GM21390 (cell line): ENCODE measurements around the gene RPL37.
"Not testable (repeated sequence)": the region's sequence is repeated elsewhere in the genome, so short reads cannot be mapped to it uniquely, and the experiment has no call there.

Experiments used
- ATAC-seq: cut with Tn5 transposase; IDR thresholded peaks from one replicate; pipeline ENCODE4 v1.9.1; 2021; ENCODE audit not compliant: unreplicated experiment

Gene RPL37

GRCh38 chr5:40834849-40835787, at the start of gene RPL37:
RPL37 (minus strand) TSS chr5:40835222; CDS start chr5:40835185, 37 bp downstream.
- peak; percentile 97 for ATAC-seq

GRCh38 chr5:40883051-40883450, 48.0 kb upstream of the RPL37 start:
- ATAC-seq, result not testable (repeated sequence)

GRCh38 chr5:40882291-40882690, 47.3 kb upstream of the RPL37 start:
- ATAC-seq, result no peak

- ATAC-seq, result peak; percentile 76
Measured at GRCh38 chr5:40879163-40879942, 44.3 kb upstream of the RPL37 start.

- ATAC-seq, result no peak
Measured at GRCh38 chr5:40877371-40877988, 42.5 kb upstream of the RPL37 start.

GRCh38 chr5:40875958-40876357, 40.9 kb upstream of the RPL37 start:
- ATAC-seq, result no peak

GRCh38 chr5:40873286-40873880, 38.4 kb upstream of the RPL37 start:
- ATAC-seq, result no peak

GRCh38 chr5:40872253-40872652, 37.2 kb upstream of the RPL37 start:
- ATAC-seq, result not testable (repeated sequence)

- no peak for ATAC-seq
Measured at GRCh38 chr5:40871177-40871576, 36.2 kb upstream of the RPL37 start.

GRCh38 chr5:40869384-40869783, 34.4 kb upstream of the RPL37 start:
- no peak for ATAC-seq

GRCh38 chr5:40866844-40867243, 31.8 kb upstream of the RPL37 start:
- no peak for ATAC-seq

- ATAC-seq, result not testable (repeated sequence)
Measured at GRCh38 chr5:40865004-40865403, 30.0 kb upstream of the RPL37 start.

- no peak for ATAC-seq
Measured at GRCh38 chr5:40860711-40861110, 25.7 kb upstream of the RPL37 start.

GRCh38 chr5:40853632-40854192, 18.7 kb upstream of the RPL37 start:
- ATAC-seq, result no peak

- no peak for ATAC-seq
Measured at GRCh38 chr5:40847525-40847924, 12.5 kb upstream of the RPL37 start.

GRCh38 chr5:40846371-40846770, 11.3 kb upstream of the RPL37 start:
- no peak for ATAC-seq

GRCh38 chr5:40844565-40844964, 9.5 kb upstream of the RPL37 start:
- ATAC-seq, result no peak

- no peak for ATAC-seq
Measured at GRCh38 chr5:40842351-40842750, 7.3 kb upstream of the RPL37 start.

- peak; percentile 52 for ATAC-seq
Measured at GRCh38 chr5:40841068-40841805, 6.2 kb upstream of the RPL37 start, which contains the start of gene CARD6. CARD6 (plus strand) TSS chr5:40841367; CDS start chr5:40841383, 16 bp downstream.

- no peak for ATAC-seq
Measured at GRCh38 chr5:40838086-40838485, 3.1 kb upstream of the RPL37 start.
